Fibroblast of skin of right biceps (primary cell): ENCODE results near the gene KTN1.
A peak's percentile ranks its signal among the peaks of the same experiment; 100 is the strongest.

ENCODE experiments used
- DNase-seq: peaks from one replicate; pipeline ENCODE4 v3.0.0-alpha.2; 2013

KTN1 gene

GRCh38 chr14:55688566-55688965 is 108.6 kb downstream of the KTN1 start:
- peak; percentile 12 for DNase-seq

- no peak for DNase-seq
Observed at GRCh38 chr14:55689981-55690871, 110.2 kb downstream of the KTN1 start.

- no peak for DNase-seq
Observed at GRCh38 chr14:55691659-55692058, 111.7 kb downstream of the KTN1 start.

GRCh38 chr14:55693904-55694303 is 113.9 kb downstream of the KTN1 start:
- no peak for DNase-seq

- DNase-seq = no peak
Observed at GRCh38 chr14:55697414-55697861, 117.4 kb downstream of the KTN1 start.

GRCh38 chr14:55698051-55698450 is 118.0 kb downstream of the KTN1 start:
- no peak for DNase-seq

- peak; percentile 60 for DNase-seq
Observed at GRCh38 chr14:55699131-55700057, 119.4 kb downstream of the KTN1 start.

GRCh38 chr14:55701638-55702037 is 121.6 kb downstream of the KTN1 start:
- DNase-seq = peak; percentile 70

GRCh38 chr14:55702511-55702910 is 122.5 kb downstream of the KTN1 start:
- DNase-seq = no peak

GRCh38 chr14:55704654-55705053 is 124.6 kb downstream of the KTN1 start:
- no peak for DNase-seq

GRCh38 chr14:55705651-55706364 is 125.8 kb downstream of the KTN1 start:
- DNase-seq = no peak

- DNase-seq = no peak
Observed at GRCh38 chr14:55706365-55706684, 126.3 kb downstream of the KTN1 start.

- DNase-seq = no peak
Observed at GRCh38 chr14:55706893-55707292, 126.9 kb downstream of the KTN1 start.

- DNase-seq = peak; percentile 70
Observed at GRCh38 chr14:55707365-55707804, 127.4 kb downstream of the KTN1 start.

GRCh38 chr14:55710506-55711041 is 130.6 kb downstream of the KTN1 start:
- DNase-seq = no peak

GRCh38 chr14:55711175-55711811 is 131.3 kb downstream of the KTN1 start:
- peak; percentile 60 for DNase-seq

GRCh38 chr14:55712491-55712890 is 132.5 kb downstream of the KTN1 start:
- DNase-seq = no peak

- DNase-seq = no peak
Observed at GRCh38 chr14:55713486-55713885, 133.5 kb downstream of the KTN1 start.

GRCh38 chr14:55715889-55716288 is 135.9 kb downstream of the KTN1 start:
- DNase-seq = peak; percentile 95

- no peak for DNase-seq
Observed at GRCh38 chr14:55717621-55718020, 137.6 kb downstream of the KTN1 start.

- no peak for DNase-seq
Observed at GRCh38 chr14:55718551-55718950, 138.5 kb downstream of the KTN1 start.

GRCh38 chr14:55720796-55721195 is 140.8 kb downstream of the KTN1 start:
- no peak for DNase-seq
